ENCODE data around the gene CHST12. TPM values are rescaled to one million over a fixed set of nuclear protein-coding genes. Genes with fewer than 3 reads are reported as not detected.
A peak's percentile ranks its signal among the peaks of the same experiment; 100 is the strongest.
"Not testable (repeated sequence)": the region's sequence is repeated elsewhere in the genome, so short reads cannot be mapped to it uniquely, and the experiment has no call there.

Gene CHST12
- polyA plus RNA-seq, 2 of the 4 experiments (the other 2 are of a cell fraction): 5.6 to 12.0 TPM

GRCh38 chr7:2384354-2385243 lies 18.8 kb upstream of the CHST12 start:
- peak; percentile 25 to 27; a peak in 4 of 6 replicates for ATAC-seq

GRCh38 chr7:2386122-2386521 lies 17.3 kb upstream of the CHST12 start:
- FAIRE-seq; POLR2A ChIA-PET; ATAC-seq; H3K4me2 ChIP-seq; H3K9me3 ChIP-seq; H3K4me1 ChIP-seq; H3K27ac ChIP-seq; DNase-seq (ENCODE audit: low read depth in 1 of 2, low spot score in 1 of 2); H3K4me3 ChIP-seq; TF ChIP-seq FOSL2 (IDR thresholded peaks at IDR 0.05): not testable (repeated sequence)
- 81% methylated on average over 7 of the region's 9 CpGs for WGBS (ENCODE audit: missing lambda C conversion rate)
- TF ChIP-seq FOSL2 (CRISPR knock-in tag; IDR thresholded peaks at IDR 0.05): peak; percentile 47; the same call in 1 of the 2 replicates
- CTCF ChIA-PET: interaction anchor here (1.7 kb wide), 1 partner anchor 10 kb away, joined by 5 read pairs; no protein-coding TSS in a partner anchor

More at GRCh38 chr7:2384354-2385243, 18.8 kb upstream of the CHST12 start:
- DNase-seq (ENCODE audit: low read depth in 1 of 2, low spot score in 1 of 2) (no peak), FAIRE-seq (no peak)
- TF ChIP-seq CHD4 (IDR thresholded peaks at IDR 0.05; ENCODE audit: borderline replicate concordance) (no peak), ZNF302 (CRISPR knock-in tag; IDR thresholded peaks at IDR 0.05) (no peak), MAX (IDR thresholded peaks at IDR 0.05) (no peak), JUNB (IDR thresholded peaks at IDR 0.05) (no peak), HMGXB4 (CRISPR knock-in tag; IDR thresholded peaks at IDR 0.05; ENCODE audit: borderline replicate concordance) (no peak), MYC (IDR thresholded peaks at IDR 0.05; ENCODE audit: borderline replicate concordance, low read length) (no peak), CBX2 (IDR thresholded peaks at IDR 0.05; ENCODE audit: borderline replicate concordance, low read depth) (no peak), GATA3 (IDR thresholded peaks at IDR 0.05; ENCODE audit: borderline replicate concordance) (no peak), NR3C1 (IDR thresholded peaks at IDR 0.05) (no peak)
- Histone ChIP-seq H3K27ac (no peak overlapping the region), H3K4me1 (no peaks in the 10 kb centered on the region), H3K9me3 (no peaks in the 10 kb centered on the region), H3K4me3 (no peak overlapping the region), H3K4me2 (no peak overlapping the region)
- 90% methylated on average over 18 of the region's 19 CpGs for WGBS (ENCODE audit: missing lambda C conversion rate)
- POLR2A ChIA-PET: interaction anchor here (1.2 kb wide), 1 partner anchor 18 kb away, joined by 3 read pairs; the partner anchor contains the start of gene CHST12
- CTCF ChIA-PET: interaction anchor here (0.8 to 1.5 kb wide), 6 partner anchors 9 to 84 kb away, joined by 3 to 5 read pairs (median 3); no protein-coding TSS in a partner anchor

GRCh38 chr7:2386964-2387669 lies 16.3 kb upstream of the CHST12 start:
- H3K9me3 ChIP-seq: no peaks in the 10 kb centered on the region
- FAIRE-seq: no peak
- ChIA-PET CTCF (interaction anchor here (1.2 to 1.7 kb wide), 2 partner anchors 10 to 11 kb away, joined by 3 to 5 read pairs; no protein-coding TSS in a partner anchor), POLR2A (no interaction called here)
- no peak overlapping the region for H3K4me3 ChIP-seq
- 90% methylated on average over 15 of the region's 17 CpGs for WGBS (ENCODE audit: missing lambda C conversion rate)
- H3K27ac ChIP-seq: no peak overlapping the region
- DNase-seq (ENCODE audit: low read depth in 1 of 2, low spot score in 1 of 2): no peak
- ATAC-seq: no peak
- H3K4me1 ChIP-seq: no peaks in the 10 kb centered on the region
- no peak overlapping the region for H3K4me2 ChIP-seq
- TF ChIP-seq FOXS1 (CRISPR knock-in tag; IDR thresholded peaks at IDR 0.05) (no peak), REST (IDR thresholded peaks at IDR 0.05) (no peak), HEYL (CRISPR knock-in tag; IDR thresholded peaks at IDR 0.05) (no peak), JUNB (IDR thresholded peaks at IDR 0.05) (no peak)

Data from A549 (cell line).